ENCODE measurements around the gene EEF1A2. TPM values are rescaled to one million over a fixed set of nuclear protein-coding genes. Genes with fewer than 3 reads are reported as not detected.

Gene EEF1A2
- total RNA-seq, 4 donors from 2014 or later = not detected

- H3K27me3 ChIP-seq = peaks cover 0 to 94% of the 10 kb centered on the region in 2 donors
- H3K36me3 ChIP-seq = no peaks in the 10 kb centered on the region
- peaks cover 0 to 2% (median under 1%) of the 10 kb centered on the region in 4 donors for H3K4me1 ChIP-seq
- TF ChIP-seq EP300 (IDR thresholded peaks at IDR 0.05) = no peak
- no peak for TF ChIP-seq POLR2A (IDR thresholded peaks at IDR 0.05)
- no peak for TF ChIP-seq CTCF (IDR thresholded peaks at IDR 0.05)
- 73 to 85% methylated on average over 43 to 44 of the region's 55 CpGs for WGBS, 2 donors
- H3K4me3 ChIP-seq = no peak overlapping the region
- no peak for DNase-seq (ENCODE audit: low spot score in 2 of 2)
- no peaks in the 10 kb centered on the region for H3K9me3 ChIP-seq
- no peak overlapping the region for H3K27ac ChIP-seq
Observed at GRCh38 chr20:63466250-63466825, 32.5 kb downstream of the EEF1A2 start.

- H3K27me3 ChIP-seq = peaks cover 0 to 92% of the 10 kb centered on the region in 2 donors
Observed at GRCh38 chr20:63465380-63466249, 33.3 kb downstream of the EEF1A2 start.

GRCh38 chr20:63464289-63464635 lies 34.6 kb downstream of the EEF1A2 start:
- no peak overlapping the region for H3K4me3 ChIP-seq
- peaks cover 0 to 88% of the 10 kb centered on the region in 2 donors for H3K27me3 ChIP-seq
- H3K4me1 ChIP-seq = no peaks in the 10 kb centered on the region
- no peaks in the 10 kb centered on the region for H3K36me3 ChIP-seq
- 81% methylated on average over 11 of the region's 12 CpGs for WGBS, 2 donors
- H3K9me3 ChIP-seq = no peaks in the 10 kb centered on the region
- no peak overlapping the region for H3K27ac ChIP-seq
- no peak for DNase-seq (ENCODE audit: low spot score in 2 of 2)
- TF ChIP-seq POLR2A (IDR thresholded peaks at IDR 0.05) (no peak), CTCF (IDR thresholded peaks at IDR 0.05) (no peak), EP300 (IDR thresholded peaks at IDR 0.05) (no peak)

More at GRCh38 chr20:63465380-63466249, 33.3 kb downstream of the EEF1A2 start:
- TF ChIP-seq POLR2A (IDR thresholded peaks at IDR 0.05) = no peak
- no peak for TF ChIP-seq EP300 (IDR thresholded peaks at IDR 0.05)
- no peak for TF ChIP-seq CTCF (IDR thresholded peaks at IDR 0.05)
- Histone ChIP-seq H3K9me3 (no peaks in the 10 kb centered on the region), H3K27ac (no peak overlapping the region), H3K36me3 (no peaks in the 10 kb centered on the region), H3K4me3 (no peak overlapping the region), H3K4me1 (no peaks in the 10 kb centered on the region)
- DNase-seq (ENCODE audit: low spot score in 2 of 2) = no peak
- WGBS, 2 donors = 82 to 83% methylated on average over 51 to 54 of the region's 56 CpGs

- Histone ChIP-seq H3K36me3 (no peaks in the 10 kb centered on the region), H3K27ac (no peak overlapping the region), H3K27me3 (peaks cover 0 to 84% of the 10 kb centered on the region in 2 donors), H3K4me3 (no peak overlapping the region), H3K4me1 (no peaks in the 10 kb centered on the region), H3K9me3 (no peaks in the 10 kb centered on the region)
- DNase-seq (ENCODE audit: low spot score in 2 of 2) = no peak
- 31% methylated on average over 22 of the region's 22 CpGs for WGBS, 2 donors
- TF ChIP-seq EP300 (IDR thresholded peaks at IDR 0.05) = no peak
- TF ChIP-seq POLR2A (IDR thresholded peaks at IDR 0.05) = no peak
- TF ChIP-seq CTCF (IDR thresholded peaks at IDR 0.05) = no peak
Observed at GRCh38 chr20:63463400-63464288, 35.2 kb downstream of the EEF1A2 start.

All from tibial nerve (tissue), 4 donors.